ENCODE measurements around the gene TBC1D22A.

The TBC1D22A gene

GRCh38 chr22:47121791-47122190, 359.3 kb downstream of the TBC1D22A start:
- H3K27me3 ChIP-seq (ENCODE audit: insufficient read depth, low read depth), result no peaks in the 10 kb centered on the region
- TF ChIP-seq CTCF (conservative IDR thresholded peaks at IDR 0.05; ENCODE audit: low read depth, low read length), result no peak
- no peak overlapping the region for H3K9ac ChIP-seq
- no peaks in the 10 kb centered on the region for H4K20me1 ChIP-seq (ENCODE audit: insufficient read depth)
- H3K27ac ChIP-seq, result no peak overlapping the region
- no peaks in the 10 kb centered on the region for H3K36me3 ChIP-seq (ENCODE audit: insufficient read depth)
- no peaks in the 10 kb centered on the region for H3K4me1 ChIP-seq (ENCODE audit: low read depth, poor library complexity, severe bottlenecking)
- no peak overlapping the region for H3K4me3 ChIP-seq (IDR thresholded peaks at IDR 0.05; ENCODE audit: insufficient read depth, low read depth, low read length)
- no peak overlapping the region for H2AFZ ChIP-seq (ENCODE audit: low read depth)
- no peaks in the 10 kb centered on the region for H3K79me2 ChIP-seq (ENCODE audit: insufficient read depth, low read depth)
- H3K4me2 ChIP-seq, result no peak overlapping the region

GRCh38 chr22:47122441-47123000, 360.1 kb downstream of the TBC1D22A start:
- Histone ChIP-seq H3K27me3 (ENCODE audit: insufficient read depth, low read depth) (no peaks in the 10 kb centered on the region), H3K9ac (no peak overlapping the region), H3K4me3 (IDR thresholded peaks at IDR 0.05; ENCODE audit: insufficient read depth, low read depth, low read length) (no peak overlapping the region), H3K4me1 (ENCODE audit: low read depth, poor library complexity, severe bottlenecking) (no peaks in the 10 kb centered on the region), H4K20me1 (ENCODE audit: insufficient read depth) (no peaks in the 10 kb centered on the region), H3K4me2 (no peak overlapping the region), H3K27ac (no peak overlapping the region), H3K79me2 (ENCODE audit: insufficient read depth, low read depth) (no peaks in the 10 kb centered on the region), H2AFZ (ENCODE audit: low read depth) (no peak overlapping the region), H3K36me3 (ENCODE audit: insufficient read depth) (no peaks in the 10 kb centered on the region)
- no peak for TF ChIP-seq CTCF (conservative IDR thresholded peaks at IDR 0.05; ENCODE audit: low read depth, low read length)

- H3K27ac ChIP-seq, result no peak overlapping the region
- H3K9ac ChIP-seq, result no peak overlapping the region
- no peak for TF ChIP-seq CTCF (conservative IDR thresholded peaks at IDR 0.05; ENCODE audit: low read depth, low read length)
- H3K36me3 ChIP-seq (ENCODE audit: insufficient read depth), result no peaks in the 10 kb centered on the region
- H3K4me3 ChIP-seq (IDR thresholded peaks at IDR 0.05; ENCODE audit: insufficient read depth, low read depth, low read length), result no peak overlapping the region
- H4K20me1 ChIP-seq (ENCODE audit: insufficient read depth), result no peaks in the 10 kb centered on the region
- no peaks in the 10 kb centered on the region for H3K4me1 ChIP-seq (ENCODE audit: low read depth, poor library complexity, severe bottlenecking)
- no peaks in the 10 kb centered on the region for H3K27me3 ChIP-seq (ENCODE audit: insufficient read depth, low read depth)
- no peaks in the 10 kb centered on the region for H3K79me2 ChIP-seq (ENCODE audit: insufficient read depth, low read depth)
- no peak overlapping the region for H2AFZ ChIP-seq (ENCODE audit: low read depth)
- no peak overlapping the region for H3K4me2 ChIP-seq
These were observed 360.8 kb downstream of the TBC1D22A start for GRCh38 chr22:47123006-47123826.

GRCh38 chr22:47123827-47124442, 361.5 kb downstream of the TBC1D22A start:
- H3K4me1 ChIP-seq (ENCODE audit: low read depth, poor library complexity, severe bottlenecking), result no peaks in the 10 kb centered on the region
- no peak overlapping the region for H3K9ac ChIP-seq
- H3K27ac ChIP-seq, result no peak overlapping the region
- no peaks in the 10 kb centered on the region for H3K27me3 ChIP-seq (ENCODE audit: insufficient read depth, low read depth)
- H3K79me2 ChIP-seq (ENCODE audit: insufficient read depth, low read depth), result no peaks in the 10 kb centered on the region
- no peak for TF ChIP-seq CTCF (conservative IDR thresholded peaks at IDR 0.05; ENCODE audit: low read depth, low read length)
- no peak overlapping the region for H2AFZ ChIP-seq (ENCODE audit: low read depth)
- no peak overlapping the region for H3K4me2 ChIP-seq
- no peak overlapping the region for H3K4me3 ChIP-seq (IDR thresholded peaks at IDR 0.05; ENCODE audit: insufficient read depth, low read depth, low read length)
- no peaks in the 10 kb centered on the region for H3K36me3 ChIP-seq (ENCODE audit: insufficient read depth)
- H4K20me1 ChIP-seq (ENCODE audit: insufficient read depth), result no peaks in the 10 kb centered on the region
